ENCODE results near the gene HEG1.

DNA sequence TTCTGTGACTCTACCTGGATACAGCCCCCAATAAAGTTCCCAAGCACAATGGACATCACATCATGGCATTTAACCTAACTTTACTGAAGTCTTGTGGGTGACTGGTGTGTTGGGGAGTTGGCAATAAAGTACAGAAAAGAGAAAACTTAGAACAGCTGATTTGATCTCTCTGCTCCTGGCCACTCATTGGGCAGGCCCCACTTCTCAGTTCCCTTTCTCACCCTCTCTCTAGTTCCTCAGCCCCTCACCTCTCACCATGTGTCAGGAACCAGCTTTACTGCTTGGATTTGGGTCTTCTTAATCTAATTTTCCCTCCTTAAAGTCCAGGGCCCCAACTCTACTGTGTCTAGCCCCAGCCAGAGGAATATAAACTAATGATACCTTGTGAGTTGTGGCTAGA, 120.5 kb downstream of the HEG1 start:
- TF ChIP-seq EP300 (IDR thresholded peaks at IDR 0.05) (no peak), CTCF (IDR thresholded peaks at IDR 0.05) (no peak)

Measured in gastroesophageal sphincter (tissue), 3 donors.